Brain microvascular endothelial cell (primary cell): ENCODE measurements around the gene UBE2L5.

Experiments used
- DNase-seq: peaks from one replicate; pipeline ENCODE4 v3.0.0-alpha.2; 2020
- H3K27ac ChIP-seq: fragments of 250-450 bp; sonication (Bioruptor Pico); 2 replicates; pipeline ENCODE4 v1.5.1; 2020; ENCODE audit warnings: mild to moderate bottlenecking, moderate library complexity
- H3K27me3 ChIP-seq: fragments of 250-450 bp; sonication (Bioruptor Pico); replicated peaks from 2 replicates; pipeline ENCODE4 v1.5.1; 2020; ENCODE audit warnings: mild to moderate bottlenecking
- H3K36me3 ChIP-seq: fragments of 250-450 bp; sonication (Bioruptor Pico); replicated peaks from 2 replicates; pipeline ENCODE4 v1.5.1; 2020; ENCODE audit warnings: mild to moderate bottlenecking
- H3K4me3 ChIP-seq: 2 replicates; pipeline ENCODE4 v1.5.1; 2011; ENCODE audit warnings: low read depth, mild to moderate bottlenecking, control low read depth, low read length, moderate library complexity
- CTCF ChIP-seq: IDR thresholded peaks from 2 replicates; pipeline ENCODE4 v1.5.1; 2011; ENCODE audit warnings: low read depth, mild to moderate bottlenecking, moderate library complexity, low read length, control low read depth, inconsistent platforms; ENCODE audit errors: missing control alignments
- in situ Hi-C: cut with HindIII; loops from 2 replicates; pipeline ENCODE4 v1.10.0; 2017; ENCODE audit warnings: low sequenced_read_pairs, low pct_ligation_motif_present

UBE2L5 gene

DNA sequence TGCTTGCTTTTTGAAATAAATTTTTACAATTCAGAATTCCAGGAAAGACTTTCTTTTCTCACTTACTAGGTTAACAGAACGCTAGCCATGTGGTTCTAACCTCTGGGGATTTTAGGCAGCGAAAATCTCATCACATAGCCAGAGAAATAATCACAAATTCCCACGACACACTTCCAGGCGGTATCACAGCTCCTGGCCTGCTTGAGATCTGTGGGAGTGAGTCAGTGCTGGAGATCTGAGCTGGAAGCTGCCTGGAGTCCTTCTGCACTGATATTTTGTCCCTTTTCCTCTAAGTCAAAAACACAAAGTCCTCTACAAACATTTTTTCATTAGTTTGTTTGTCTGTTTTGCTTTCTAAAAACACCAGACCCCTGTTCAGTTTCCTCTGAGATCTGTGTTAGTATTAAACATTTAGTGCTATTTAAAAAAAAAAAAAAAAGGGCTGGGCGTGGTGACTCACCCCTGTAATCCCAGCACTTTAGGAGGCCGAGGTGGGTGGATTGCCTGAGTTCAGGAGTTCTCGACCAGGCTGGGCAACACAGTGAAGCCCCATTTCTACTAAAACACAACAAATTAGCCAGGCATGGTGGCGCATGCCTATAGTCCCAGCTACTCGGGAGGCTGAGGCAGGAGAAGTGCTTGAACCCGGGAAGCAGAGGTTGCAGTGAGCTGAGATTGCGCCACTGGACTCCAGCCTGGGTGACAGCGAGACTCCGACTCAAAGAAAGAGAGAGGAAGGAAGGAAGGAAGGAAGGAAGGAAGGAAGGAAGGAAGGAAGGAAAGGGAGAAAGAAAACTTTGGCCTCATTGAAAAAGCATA, 12.2 kb upstream of the UBE2L5 start:
- in situ Hi-C loops, result no loop called here
- Histone ChIP-seq H3K27ac (peak overlapping the region; percentile 56), H3K27me3 (no peaks in the 10 kb centered on the region), H3K4me3 (no peak overlapping the region), H3K36me3 (no peaks in the 10 kb centered on the region)
- TF ChIP-seq CTCF, result no peak
- DNase-seq, result peak; percentile 85

DNA sequence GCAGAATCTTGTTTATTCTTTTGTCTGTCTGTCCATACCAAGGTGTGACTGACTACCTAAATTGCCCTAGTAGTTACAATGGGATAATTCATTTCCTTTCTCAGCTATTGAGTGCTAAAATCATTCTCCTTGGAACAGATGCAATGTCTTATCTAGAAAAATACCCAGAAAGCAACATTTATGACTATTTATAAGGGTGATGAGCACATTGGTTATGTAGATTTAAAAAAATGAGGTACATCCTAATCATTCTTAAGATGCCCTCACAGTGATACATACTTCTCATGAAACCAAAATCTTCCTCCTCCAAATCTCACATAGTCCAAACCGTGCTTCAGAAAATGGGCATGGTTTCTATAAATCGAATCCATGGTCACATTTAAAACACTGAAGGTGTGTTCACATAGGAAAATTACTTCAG, 11.6 kb upstream of the UBE2L5 start:
- TF ChIP-seq CTCF, result no peak
- H3K27ac ChIP-seq, result peak overlapping the region; percentile 56

GRCh38 chr13:30412346-30412745, 9.9 kb upstream of the UBE2L5 start:
- no peak for DNase-seq
- H3K27me3 ChIP-seq, result no peaks in the 10 kb centered on the region
- no peak overlapping the region for H3K4me3 ChIP-seq
- in situ Hi-C loops, result no loop called here
- H3K27ac ChIP-seq, result no peak overlapping the region
- no peaks in the 10 kb centered on the region for H3K36me3 ChIP-seq
- no peak for TF ChIP-seq CTCF

More for the DNA sequence above, 11.6 kb upstream of the UBE2L5 start:
- no peaks in the 10 kb centered on the region for H3K27me3 ChIP-seq
- H3K4me3 ChIP-seq, result no peak overlapping the region
- no peak for DNase-seq
- H3K36me3 ChIP-seq, result no peaks in the 10 kb centered on the region
- in situ Hi-C loops, result no loop called here

DNA sequence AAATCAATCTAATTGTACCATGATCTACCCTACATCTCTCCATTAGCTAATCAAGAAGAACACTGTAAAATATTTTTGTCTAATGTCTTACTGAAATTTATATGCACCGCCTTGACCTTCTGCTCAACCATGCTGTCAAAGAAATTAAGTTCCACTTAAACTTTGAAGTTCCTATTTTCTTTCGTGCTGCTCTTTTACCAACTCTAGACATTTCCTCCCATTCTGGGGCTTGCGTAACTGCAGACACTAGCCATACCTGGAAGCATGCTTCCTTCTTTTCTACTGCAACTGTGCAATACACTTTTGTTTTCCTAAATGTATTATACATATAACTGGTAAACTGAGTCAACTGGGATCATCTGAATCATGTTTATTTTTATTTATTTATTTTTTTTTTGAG, 8.5 kb upstream of the UBE2L5 start:
- no peak for TF ChIP-seq CTCF
- H3K27ac ChIP-seq, result no peak overlapping the region
- H3K27me3 ChIP-seq, result no peaks in the 10 kb centered on the region
- in situ Hi-C loops, result no loop called here
- no peak overlapping the region for H3K4me3 ChIP-seq
- no peaks in the 10 kb centered on the region for H3K36me3 ChIP-seq
- DNase-seq, result no peak

DNA sequence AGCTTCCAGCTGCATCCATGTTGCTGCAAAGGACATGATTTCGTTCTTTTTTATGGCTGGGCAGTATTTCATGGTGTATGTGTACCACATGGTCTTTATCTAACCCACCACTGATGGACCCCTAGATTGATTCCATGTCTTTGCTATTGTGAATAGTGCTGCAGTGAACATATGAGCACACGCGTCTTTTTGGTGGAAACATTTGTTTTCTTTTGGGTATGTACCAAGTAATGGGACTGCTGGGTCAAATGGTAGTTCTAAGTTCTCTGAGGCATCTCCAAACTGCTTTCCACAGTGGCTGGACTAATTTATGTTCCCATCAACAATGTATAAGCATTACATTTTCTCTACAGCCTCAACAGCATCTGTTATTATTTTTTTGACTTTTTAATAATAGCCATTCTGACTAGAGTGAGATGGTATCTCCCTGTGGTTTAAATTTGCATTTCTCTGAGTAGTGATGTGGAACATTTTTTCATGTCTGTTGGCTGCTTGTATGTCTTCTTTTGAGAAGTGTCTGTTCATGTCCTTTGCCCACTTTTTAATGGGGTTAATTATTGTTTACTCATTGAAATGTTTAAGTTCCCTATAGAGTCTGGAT, 6.8 kb upstream of the UBE2L5 start:
- no peak for DNase-seq
- no peak overlapping the region for H3K27ac ChIP-seq
- TF ChIP-seq CTCF, result no peak

DNA sequence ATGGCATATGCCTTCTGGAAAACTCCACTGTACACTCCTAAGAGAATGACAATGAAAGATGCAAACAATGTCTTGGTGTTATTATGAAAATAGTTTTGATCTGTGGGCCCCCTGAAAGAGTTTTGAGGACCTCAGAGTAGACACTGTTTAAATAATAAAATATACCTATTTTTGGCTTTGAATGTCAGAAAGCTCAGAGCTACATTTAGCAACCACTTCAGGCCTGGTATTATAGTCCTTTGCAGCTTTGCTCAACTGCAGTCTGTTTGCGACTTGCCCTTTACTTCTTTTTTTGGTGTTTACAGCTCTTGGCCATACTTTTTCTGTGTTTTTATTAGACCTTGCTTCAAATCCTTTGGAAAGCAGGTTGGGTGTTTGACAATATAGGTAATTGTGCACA, 5.8 kb upstream of the UBE2L5 start:
- TF ChIP-seq CTCF, result no peak
- DNase-seq, result no peak
- H3K36me3 ChIP-seq, result no peaks in the 10 kb centered on the region
- no peak overlapping the region for H3K4me3 ChIP-seq
- H3K27me3 ChIP-seq, result no peaks in the 10 kb centered on the region
- in situ Hi-C loops, result no loop called here
- no peak overlapping the region for H3K27ac ChIP-seq

More for the DNA sequence above, 6.8 kb upstream of the UBE2L5 start:
- Histone ChIP-seq H3K27me3 (no peaks in the 10 kb centered on the region), H3K4me3 (no peak overlapping the region), H3K36me3 (no peaks in the 10 kb centered on the region)
- in situ Hi-C loops, result no loop called here
